Measurements from ENCODE around the gene PDLIM5.

Gene PDLIM5

DNA sequence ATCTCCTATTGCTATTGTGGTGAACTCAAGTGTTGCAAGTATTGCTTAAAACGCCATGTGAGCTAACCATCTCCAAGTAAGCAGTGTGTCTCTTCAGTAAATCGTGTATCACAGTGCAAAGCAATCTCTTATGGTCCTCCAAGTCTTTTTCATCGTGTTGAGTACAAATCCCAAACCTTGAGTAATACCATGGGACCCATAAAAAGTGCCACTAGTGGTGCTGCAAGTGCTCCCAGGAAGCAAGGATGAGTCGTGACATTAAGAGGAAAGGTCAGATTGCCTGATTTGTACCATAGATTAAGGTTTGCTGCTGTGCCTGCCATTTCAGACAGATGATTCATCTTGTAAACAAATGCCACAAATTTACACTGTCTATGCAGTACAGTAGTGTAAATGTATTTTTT is 239.1 kb downstream of the PDLIM5 start:
- DNase-seq (ENCODE audit: low spot score in 2 of 2) (no peak), ATAC-seq (ENCODE audit: low read depth) (no peak)
- Mint-ChIP-seq H3K9me3 (no peaks in the 10 kb centered on the region), H3K4me3 (no peak overlapping the region), H3K4me1 (no peaks in the 10 kb centered on the region), H3K36me3 (no peaks in the 10 kb centered on the region), H3K27ac (no peak overlapping the region), H3K27me3 (peaks cover 3% of the 10 kb centered on the region)

DNA sequence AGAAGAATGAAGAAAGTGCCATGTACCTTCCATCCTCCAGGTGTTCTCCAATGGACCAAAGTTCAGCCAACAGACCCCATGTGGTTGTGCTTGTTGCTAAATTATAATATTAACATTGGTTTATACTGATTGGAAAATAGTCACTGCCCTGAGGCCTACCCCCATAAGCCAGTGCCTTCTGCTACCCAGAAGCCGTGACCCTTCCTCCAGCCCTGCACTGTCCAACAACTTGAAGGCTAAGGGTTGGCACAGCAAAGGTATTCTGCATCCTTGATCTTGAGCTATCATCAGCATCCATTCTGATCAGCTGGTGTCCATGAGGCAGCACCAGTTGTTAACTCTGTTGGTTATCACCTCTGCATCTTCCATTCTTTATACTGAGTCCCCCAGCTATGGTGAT is 239.8 kb downstream of the PDLIM5 start:
- H3K4me1 Mint-ChIP-seq, result no peaks in the 10 kb centered on the region
- DNase-seq (ENCODE audit: low spot score in 2 of 2) (no peak), ATAC-seq (ENCODE audit: low read depth) (no peak)
- H3K9me3 Mint-ChIP-seq, result no peaks in the 10 kb centered on the region
- H3K27ac Mint-ChIP-seq, result no peak overlapping the region
- peaks cover 3% of the 10 kb centered on the region for H3K27me3 Mint-ChIP-seq
- H3K4me3 Mint-ChIP-seq, result no peak overlapping the region
- H3K36me3 Mint-ChIP-seq, result no peaks in the 10 kb centered on the region

DNA sequence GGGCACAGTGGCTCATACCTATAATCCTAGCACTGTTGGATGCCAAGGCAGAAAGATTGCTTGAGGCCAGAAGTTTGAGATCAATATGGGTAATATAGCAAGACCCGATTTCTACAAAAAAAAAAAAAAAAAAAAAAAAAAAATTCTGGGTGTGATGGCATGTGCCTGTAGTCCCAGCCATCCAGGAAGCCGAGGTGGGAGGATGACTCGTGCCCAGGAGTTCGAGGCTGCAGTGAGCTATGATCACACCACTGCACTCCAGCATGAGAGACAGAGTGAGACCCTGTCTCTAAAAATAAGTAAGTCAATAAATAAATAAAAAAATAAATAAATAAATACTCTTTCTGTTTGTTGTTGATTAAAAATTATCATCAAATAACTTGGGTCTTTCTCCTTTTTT is 243.6 kb downstream of the PDLIM5 start:
- Mint-ChIP-seq H3K4me3 (no peak overlapping the region), H3K27me3 (no peaks in the 10 kb centered on the region), H3K9me3 (no peaks in the 10 kb centered on the region), H3K4me1 (no peaks in the 10 kb centered on the region), H3K36me3 (no peaks in the 10 kb centered on the region), H3K27ac (no peak overlapping the region)
- no peak for DNase-seq (ENCODE audit: low spot score in 2 of 2)
- ATAC-seq (ENCODE audit: low read depth), result no peak

DNA sequence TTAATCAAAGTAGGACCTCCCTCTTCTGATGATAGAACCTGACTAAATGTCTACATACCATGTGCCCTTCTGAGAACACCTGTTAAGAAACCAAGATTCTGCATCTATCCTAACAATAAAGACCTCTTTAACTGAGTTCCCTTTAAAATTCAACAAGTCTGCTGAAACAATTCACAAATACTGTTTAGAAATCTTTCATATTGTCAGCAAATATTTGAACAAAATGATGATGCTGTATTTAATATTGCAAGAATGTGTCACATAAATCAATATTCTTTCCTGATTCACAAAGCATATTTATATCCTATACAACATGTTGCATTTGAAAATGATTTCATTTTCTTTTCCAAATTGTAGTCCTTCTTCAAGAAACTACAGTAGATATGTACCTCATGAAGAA is 246.4 kb downstream of the PDLIM5 start:
- Mint-ChIP-seq H3K9me3 (no peaks in the 10 kb centered on the region), H3K27ac (no peak overlapping the region), H3K27me3 (no peaks in the 10 kb centered on the region), H3K36me3 (no peaks in the 10 kb centered on the region), H3K4me1 (no peaks in the 10 kb centered on the region), H3K4me3 (no peak overlapping the region)
- ATAC-seq (ENCODE audit: low read depth) (no peak), DNase-seq (ENCODE audit: low spot score in 2 of 2) (no peak)

DNA sequence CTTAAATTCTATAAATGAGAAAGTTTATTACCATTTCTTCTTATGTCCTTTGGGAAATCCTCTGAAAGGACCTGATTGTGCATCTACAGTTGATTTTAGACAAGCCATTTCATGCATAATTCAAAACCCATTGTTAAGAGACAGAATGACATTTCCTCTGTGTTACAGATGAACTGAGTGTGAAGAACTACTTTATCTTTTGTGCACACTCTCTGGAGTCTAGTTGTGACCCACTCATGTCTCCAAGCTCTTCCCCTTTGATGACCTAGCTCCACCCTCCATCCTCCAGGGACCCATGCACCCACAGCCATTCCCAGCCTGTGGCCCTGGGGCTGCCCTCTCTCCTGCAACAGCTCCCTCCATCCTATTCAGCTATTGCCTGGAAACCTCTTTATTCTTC is 248.6 kb downstream of the PDLIM5 start:
- DNase-seq (ENCODE audit: low spot score in 2 of 2) (no peak), ATAC-seq (ENCODE audit: low read depth) (no peak)
- no peaks in the 10 kb centered on the region for H3K9me3 Mint-ChIP-seq
- no peaks in the 10 kb centered on the region for H3K27me3 Mint-ChIP-seq
- no peaks in the 10 kb centered on the region for H3K36me3 Mint-ChIP-seq
- no peak overlapping the region for H3K27ac Mint-ChIP-seq
- no peaks in the 10 kb centered on the region for H3K4me1 Mint-ChIP-seq
- H3K4me3 Mint-ChIP-seq, result no peak overlapping the region

DNA sequence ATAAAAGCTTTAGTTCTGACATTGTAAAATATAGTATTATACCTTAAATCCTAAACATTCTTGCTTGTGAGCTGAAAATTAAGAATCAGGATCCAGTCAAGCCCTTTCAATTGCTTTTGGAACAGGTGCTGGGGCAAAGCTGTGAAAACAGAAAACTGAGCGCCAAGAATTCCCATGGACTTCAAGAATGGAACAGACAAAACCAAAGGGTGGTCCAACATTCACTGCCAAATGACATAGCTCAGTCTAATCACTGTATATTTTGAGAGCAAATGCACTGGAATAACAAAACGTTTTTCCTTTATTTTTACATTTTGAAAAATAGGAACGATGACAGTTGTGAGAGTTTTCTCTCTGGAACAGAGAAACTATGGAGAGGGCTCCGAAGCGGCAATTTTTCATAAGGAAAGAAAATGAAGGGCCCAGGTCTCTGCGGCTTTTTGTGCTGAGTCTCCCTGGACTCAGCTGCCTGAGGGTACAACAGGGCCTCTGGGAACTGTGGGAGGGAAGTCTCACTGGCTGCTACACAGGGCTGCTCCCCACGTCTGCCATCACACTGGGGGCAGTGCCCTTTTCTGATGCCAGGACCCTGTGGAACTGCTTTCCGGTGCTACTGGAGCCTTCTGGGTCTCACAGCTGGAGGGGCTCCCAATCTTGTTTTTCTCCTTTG is 250.0 kb downstream of the PDLIM5 start:
- DNase-seq (ENCODE audit: low spot score in 2 of 2), result no peak
- Mint-ChIP-seq H3K9me3 (peaks cover 2% of the 10 kb centered on the region), H3K4me1 (no peaks in the 10 kb centered on the region), H3K36me3 (no peaks in the 10 kb centered on the region), H3K27me3 (no peaks in the 10 kb centered on the region), H3K4me3 (no peak overlapping the region), H3K27ac (no peak overlapping the region)
- no peak for ATAC-seq (ENCODE audit: low read depth)

DNA sequence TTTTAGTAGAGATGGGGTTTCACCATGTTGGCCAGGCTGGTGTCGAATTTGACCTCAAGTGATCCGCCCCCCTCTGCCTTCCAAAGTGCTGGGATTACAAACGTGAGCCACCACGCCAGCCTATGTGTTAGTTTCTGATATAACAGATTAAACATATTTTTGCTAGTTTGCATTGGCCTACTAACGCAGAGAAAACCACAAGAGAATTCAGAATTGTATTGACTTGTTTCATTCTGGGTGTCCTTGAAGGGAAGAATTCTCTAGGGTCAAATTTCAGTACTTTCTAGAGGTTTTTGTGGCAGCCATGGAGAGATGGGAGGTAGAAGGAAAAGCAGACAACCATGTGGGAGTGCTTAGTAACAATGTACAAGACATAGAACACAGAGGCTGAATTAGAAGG is 259.9 kb downstream of the PDLIM5 start:
- peaks cover 5% of the 10 kb centered on the region for H3K9me3 Mint-ChIP-seq
- H3K4me1 Mint-ChIP-seq, result no peaks in the 10 kb centered on the region
- peaks cover 6% of the 10 kb centered on the region for H3K27me3 Mint-ChIP-seq
- H3K36me3 Mint-ChIP-seq, result no peaks in the 10 kb centered on the region
- H3K27ac Mint-ChIP-seq, result no peak overlapping the region
- no peak overlapping the region for H3K4me3 Mint-ChIP-seq
- ATAC-seq (ENCODE audit: low read depth) (no peak), DNase-seq (ENCODE audit: low spot score in 2 of 2) (no peak)

DNA sequence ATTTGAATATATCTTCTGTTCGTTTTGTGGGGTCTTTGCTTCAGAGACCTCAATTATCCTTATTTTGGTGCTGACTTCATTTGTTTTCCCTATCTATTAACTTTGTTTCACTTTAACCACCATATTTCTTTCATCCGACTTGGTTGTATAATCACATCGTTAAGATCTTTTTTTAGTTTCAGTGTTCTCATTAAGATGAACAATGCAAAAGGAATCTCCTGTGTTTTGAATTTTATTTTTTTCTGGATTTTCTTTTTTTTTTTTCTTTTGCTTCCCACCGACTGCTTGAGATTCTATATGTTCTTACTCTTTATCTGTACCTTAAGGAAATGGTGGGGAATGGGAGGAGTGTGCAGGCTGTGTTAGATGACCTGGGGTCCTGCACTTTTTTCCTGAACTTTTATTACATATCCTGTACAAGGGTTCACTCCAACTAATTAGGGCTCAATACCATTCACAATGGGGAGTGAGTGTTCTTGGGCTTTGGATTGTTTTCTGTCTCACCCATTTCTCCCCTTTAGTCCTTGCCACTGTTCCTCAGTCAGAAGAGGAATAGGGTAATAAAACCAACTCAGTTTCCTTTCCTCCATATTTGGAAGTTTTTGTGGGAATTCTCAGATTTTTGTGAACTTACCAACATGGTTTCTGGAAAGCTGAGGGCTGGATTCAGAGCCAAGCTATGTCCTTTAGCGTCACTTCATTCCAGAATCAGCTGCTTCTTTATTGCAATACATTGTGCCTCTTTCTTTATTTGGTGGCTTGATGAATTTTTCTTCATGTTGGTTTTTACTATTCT is 262.8 kb downstream of the PDLIM5 start:
- no peak for DNase-seq (ENCODE audit: low spot score in 2 of 2)
- no peak for ATAC-seq (ENCODE audit: low read depth)
- Mint-ChIP-seq H3K27ac (no peak overlapping the region), H3K9me3 (no peaks in the 10 kb centered on the region), H3K27me3 (peaks cover 6% of the 10 kb centered on the region), H3K4me3 (no peak overlapping the region), H3K36me3 (no peaks in the 10 kb centered on the region), H3K4me1 (no peaks in the 10 kb centered on the region)

DNA sequence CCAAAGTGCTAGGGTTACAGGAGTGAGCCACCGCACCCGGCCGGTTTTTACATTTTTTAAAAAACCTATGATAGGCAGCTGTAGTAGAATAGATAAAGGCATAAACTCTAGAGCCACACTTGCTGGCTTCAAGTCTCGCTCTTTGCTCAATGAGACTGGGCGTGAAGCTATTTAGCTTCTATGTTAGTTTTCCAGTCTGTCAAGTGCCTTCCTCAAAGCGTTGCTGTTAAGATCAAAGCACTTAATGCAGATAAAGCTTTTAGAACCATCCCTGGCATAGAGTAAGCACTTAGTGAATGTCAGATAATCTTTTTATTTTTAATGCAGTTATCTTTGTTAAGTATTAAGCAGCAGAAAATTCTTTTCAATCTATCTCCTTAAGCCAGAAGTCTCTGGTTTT is 264.0 kb downstream of the PDLIM5 start:
- DNase-seq (ENCODE audit: low spot score in 2 of 2) (no peak), ATAC-seq (ENCODE audit: low read depth) (no peak)
- Mint-ChIP-seq H3K9me3 (no peaks in the 10 kb centered on the region), H3K27me3 (peaks cover 8% of the 10 kb centered on the region), H3K4me3 (no peak overlapping the region), H3K36me3 (no peaks in the 10 kb centered on the region), H3K4me1 (no peaks in the 10 kb centered on the region), H3K27ac (no peak overlapping the region)

Measured in memory B cell (primary cell).